GM18868 (cell line): ENCODE measurements around the gene ZNF524.

Experiments used
- ATAC-seq: cut with Tn5 transposase; IDR thresholded peaks from one replicate; pipeline ENCODE4 v1.9.1; 2021; ENCODE audit warnings: mild to moderate bottlenecking, moderate library complexity; ENCODE audit not compliant: unreplicated experiment

Gene ZNF524

GRCh38 chr19:55618426-55618825 lies 18.3 kb downstream of the ZNF524 start:
- ATAC-seq: no peak

DNA sequence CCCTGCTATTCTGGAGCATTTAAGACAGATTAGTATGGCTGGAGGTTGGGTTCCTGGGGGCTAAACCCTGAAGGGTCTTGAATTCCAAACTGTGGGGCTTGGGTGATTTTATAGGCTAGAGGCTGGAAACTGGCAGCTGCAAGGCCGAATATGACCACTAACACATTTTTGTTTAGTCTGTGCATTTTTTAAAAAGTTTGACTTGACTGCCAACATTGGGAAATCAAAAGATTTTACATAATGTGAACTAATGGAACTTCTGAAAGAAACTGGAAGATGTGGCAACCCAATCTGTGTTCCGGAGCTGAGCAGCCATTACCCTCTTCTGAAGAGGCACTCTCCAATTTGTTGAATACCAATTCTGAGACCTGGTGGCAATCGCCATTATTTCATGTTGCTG lies 19.2 kb downstream of the ZNF524 start:
- no peak for ATAC-seq

- ATAC-seq: no peak
These were observed 20.5 kb downstream of the ZNF524 start for GRCh38 chr19:55620410-55621204.

DNA sequence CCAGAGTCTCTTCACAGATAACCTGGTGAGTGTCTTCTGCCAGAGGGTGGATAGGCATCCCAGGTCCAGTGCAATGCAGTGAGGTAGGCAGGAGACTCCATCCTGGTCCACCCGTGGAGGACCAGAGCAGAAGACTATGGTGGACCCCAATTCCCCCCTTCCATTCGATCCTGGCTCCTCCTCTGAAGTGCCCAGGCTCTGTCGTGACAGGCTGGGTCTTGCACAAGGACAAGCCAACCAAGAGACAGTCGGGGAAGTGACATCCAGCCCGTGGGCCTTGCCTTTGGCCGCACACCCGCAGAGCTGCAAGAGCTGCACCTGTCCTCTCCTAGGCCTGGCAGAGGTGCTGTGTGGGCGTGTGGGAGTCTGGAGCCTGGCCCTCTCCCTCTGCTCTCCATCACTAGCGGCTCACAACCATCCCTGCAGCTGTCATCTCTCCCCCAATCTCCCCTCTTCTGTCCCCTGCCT lies 21.2 kb downstream of the ZNF524 start:
- no peak for ATAC-seq

DNA sequence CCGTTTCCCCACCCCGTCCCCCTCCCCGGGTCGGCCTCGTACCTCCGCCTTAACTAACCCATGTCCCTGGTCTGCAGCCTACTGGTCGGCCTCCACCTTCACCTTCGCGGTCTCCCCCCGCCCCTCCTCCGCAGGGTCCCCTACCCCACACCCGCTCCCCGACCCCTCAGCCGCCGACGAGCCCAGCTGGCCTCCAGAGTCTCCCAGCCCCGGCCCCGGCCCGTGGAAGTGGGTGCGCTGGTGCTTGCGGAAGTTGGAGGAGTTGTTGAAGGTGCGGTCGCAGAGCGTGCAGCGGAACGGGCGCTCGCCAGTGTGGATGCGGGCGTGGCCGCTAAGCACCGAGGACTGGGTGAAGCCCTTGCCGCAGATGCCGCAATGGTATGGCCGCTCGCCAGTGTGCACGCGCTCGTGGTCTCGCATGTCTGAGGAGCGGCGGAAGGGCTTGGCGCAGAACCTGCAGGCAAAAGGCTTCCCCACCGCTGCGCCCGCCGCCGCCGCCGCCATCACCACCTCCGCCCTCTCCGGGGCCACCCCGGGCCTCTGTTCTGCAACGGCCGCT lies 21.7 kb downstream of the ZNF524 start:
- no peak for ATAC-seq

DNA sequence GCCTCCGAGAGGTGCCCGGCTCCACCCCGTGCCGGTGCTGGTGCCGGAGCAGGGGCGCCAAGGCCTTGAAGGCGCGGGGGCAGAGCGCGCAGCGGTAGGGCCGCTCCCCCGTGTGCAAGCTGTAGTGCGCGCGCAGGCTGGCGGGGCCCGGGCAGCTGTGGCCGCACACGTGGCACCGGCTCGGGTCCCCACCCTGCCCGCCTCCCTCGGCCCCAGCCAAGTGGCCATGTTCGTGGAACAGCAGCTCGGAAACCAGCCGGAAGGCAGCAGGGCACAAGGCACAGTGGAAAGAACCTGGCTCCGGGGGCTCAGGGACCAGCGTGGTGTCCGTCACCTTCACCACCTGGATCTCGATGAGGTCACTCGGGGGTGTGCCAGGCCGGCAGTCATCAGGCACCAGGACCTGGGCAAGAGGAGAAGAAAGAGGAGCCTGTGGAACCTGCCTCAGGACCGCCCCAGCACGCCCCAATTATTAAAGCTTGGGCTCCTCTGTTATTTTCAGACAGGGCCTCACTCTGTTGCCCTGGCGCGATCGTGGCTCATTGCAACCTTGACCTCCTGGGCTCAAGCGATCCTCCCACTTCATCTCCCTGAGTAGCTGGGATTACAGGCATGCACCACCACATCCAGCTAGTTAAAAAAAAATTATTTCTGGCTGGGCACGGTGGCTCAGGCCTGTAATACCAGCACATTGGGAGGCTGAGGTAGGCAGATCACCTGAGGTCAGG lies 22.3 kb downstream of the ZNF524 start:
- ATAC-seq: no peak

DNA sequence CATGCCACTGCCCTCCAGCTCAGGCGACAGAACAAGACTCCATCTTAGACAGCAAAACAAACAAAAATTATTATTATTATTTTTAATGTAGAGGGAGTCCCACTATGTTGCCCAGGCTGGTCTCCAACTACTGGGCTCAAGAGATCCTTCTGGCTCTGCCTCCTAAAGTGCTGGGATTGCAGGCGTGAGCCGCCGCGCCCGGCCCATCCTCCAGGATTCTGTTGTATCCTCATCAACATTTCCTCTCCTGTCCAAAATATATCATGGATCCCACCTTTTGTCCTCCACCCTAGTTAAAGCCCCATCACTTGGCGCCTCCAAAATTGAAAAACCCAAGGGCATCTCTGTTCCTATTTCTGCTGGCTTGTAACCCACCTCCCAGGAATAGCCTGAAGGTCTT lies 23.0 kb downstream of the ZNF524 start:
- ATAC-seq: no peak

DNA sequence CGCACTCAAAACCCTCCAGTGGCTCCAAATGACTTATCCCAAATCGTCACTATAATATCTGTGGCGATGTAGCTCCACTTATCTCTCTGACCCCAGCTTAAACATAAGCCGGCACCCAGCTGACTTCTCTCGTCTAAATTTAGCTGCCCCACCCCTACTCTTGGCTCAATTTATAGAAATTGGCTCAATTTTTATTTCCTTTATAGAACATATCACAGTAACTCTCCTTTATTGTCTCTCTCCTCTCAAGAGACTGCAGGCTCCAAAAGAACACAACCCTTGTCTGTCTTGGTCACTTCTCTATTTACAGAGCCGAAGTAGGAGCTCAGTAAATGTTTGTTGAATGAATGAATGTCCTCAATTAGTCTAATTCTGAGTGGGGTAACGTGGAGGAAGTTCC lies 23.5 kb downstream of the ZNF524 start:
- no peak for ATAC-seq

- no peak for ATAC-seq
These were observed 24.3 kb downstream of the ZNF524 start, which contains the start of gene ZNF784 for GRCh38 chr19:55624109-55625003. Gene ZNF784 (minus strand): TSS chr19:55624566. CDS start chr19:55624561, 5 bp downstream.

- no peak for ATAC-seq
These were observed 24.9 kb downstream of the ZNF524 start for GRCh38 chr19:55625004-55625326.

DNA sequence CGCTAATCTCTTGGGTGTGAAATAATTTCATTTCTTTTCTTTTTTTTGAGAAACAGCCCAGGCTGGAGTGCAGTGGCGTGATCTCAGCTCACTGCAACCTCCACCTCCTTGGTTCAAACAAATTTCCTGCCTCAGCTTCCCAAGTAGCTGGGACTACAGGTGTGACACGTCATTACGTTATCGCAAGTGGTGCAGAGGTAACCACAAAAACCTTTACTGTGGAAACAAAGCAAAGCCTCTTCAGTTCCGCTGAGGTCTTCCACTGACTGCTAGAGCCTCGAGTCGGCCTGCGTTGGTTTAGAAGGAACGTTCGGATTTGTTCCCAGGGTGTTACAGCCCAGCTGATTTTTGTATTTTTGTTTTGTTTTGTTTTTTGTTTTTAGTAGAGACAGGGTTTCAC lies 26.3 kb downstream of the ZNF524 start:
- no peak for ATAC-seq

DNA sequence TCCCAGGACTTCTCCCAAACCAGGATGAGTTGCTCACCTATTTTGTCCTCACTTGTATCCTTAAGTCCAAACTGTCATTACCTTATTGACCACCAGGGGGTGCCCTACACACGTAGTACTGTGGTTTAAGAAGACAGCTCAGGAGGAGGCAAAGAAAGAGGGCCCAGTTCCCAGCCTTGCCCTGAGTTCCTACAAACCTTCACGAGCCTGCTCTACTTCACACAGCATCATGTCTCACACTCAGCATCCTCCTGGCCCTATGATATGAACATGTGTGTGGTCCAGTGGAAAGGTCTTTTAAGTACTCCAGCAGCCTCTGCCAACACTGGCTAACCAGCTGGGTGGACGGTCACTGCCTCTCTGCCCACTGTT lies 32.4 kb downstream of the ZNF524 start:
- peak; percentile 44 for ATAC-seq

- no peak for ATAC-seq
These were observed 33.8 kb downstream of the ZNF524 start for GRCh38 chr19:55633861-55634260.

DNA sequence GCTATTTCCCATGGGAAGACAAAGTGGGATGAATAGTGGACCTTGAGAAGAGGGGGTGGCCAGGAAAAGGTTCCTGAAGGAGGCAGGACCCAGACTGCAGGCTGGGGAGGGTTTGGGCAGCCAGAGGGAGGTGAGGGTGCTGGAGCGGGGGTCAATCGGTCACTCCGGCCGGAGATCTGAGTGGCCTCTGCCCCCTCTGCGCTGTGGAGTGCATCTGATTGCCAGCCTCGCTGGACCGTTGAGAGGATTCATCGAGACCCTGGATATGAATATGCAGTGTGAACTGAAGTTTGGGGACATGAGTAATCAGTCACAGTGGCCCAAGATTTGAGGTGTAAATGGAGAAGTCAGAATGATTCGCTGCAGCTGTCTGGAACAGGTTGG lies 35.2 kb downstream of the ZNF524 start:
- ATAC-seq: no peak

GRCh38 chr19:55635856-55636440 lies 35.9 kb downstream of the ZNF524 start:
- no peak for ATAC-seq

GRCh38 chr19:55636723-55637122 lies 36.6 kb downstream of the ZNF524 start:
- no peak for ATAC-seq

GRCh38 chr19:55637534-55637933 lies 37.4 kb downstream of the ZNF524 start:
- no peak for ATAC-seq

GRCh38 chr19:55638864-55639359 lies 38.8 kb downstream of the ZNF524 start:
- ATAC-seq: no peak

DNA sequence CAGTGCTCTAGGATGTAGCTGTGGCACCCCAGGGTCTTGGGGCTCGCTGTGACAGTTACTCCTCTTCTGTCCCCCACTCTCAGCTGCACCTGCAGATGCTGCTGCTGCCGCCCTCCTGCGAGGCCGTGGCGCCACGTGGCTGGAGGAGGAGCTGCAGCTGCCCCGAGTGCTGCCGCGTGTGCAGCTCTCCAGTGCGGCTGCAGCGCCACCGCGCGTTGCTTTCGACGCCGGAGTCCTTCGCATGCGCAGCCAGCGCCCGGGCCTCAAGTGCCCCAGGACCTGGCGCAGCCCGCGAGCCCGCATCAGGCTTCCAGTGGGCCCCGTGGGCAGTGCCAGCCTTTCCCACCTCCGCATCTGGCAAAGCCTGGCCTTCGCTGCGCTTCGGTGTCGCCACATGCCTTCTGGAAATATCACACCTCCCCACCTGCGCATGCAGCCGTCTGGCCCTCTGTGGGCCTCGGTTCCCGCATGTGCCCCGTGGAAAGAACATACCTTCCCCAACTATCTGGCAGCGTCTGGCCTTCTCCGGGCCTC lies 40.0 kb downstream of the ZNF524 start:
- no peak for ATAC-seq
